IgD-negative memory B cell (primary cell): ENCODE results near the gene TNXB. TPM values are rescaled to one million over a fixed set of nuclear protein-coding genes. Genes with fewer than 3 reads are reported as not detected.

Source experiments
- H3K27ac Mint-ChIP-seq, 3 donors: one replicate each; pipeline ENCODE4 v1.8.0; 2020 to 2022; ENCODE audit warnings: mild to moderate bottlenecking in 3 of 3, mixed read lengths in 3 of 3, moderate library complexity in 1 of 3
- H3K27me3 Mint-ChIP-seq: one replicate; pipeline ENCODE4 v1.8.0; 2021; ENCODE audit warnings: mixed read lengths
- H3K36me3 Mint-ChIP-seq: one replicate; pipeline ENCODE4 v1.8.0; 2020; ENCODE audit warnings: mild to moderate bottlenecking, mixed read lengths
- H3K4me1 Mint-ChIP-seq, 3 donors: one replicate each; pipeline ENCODE4 v1.8.0; 2020 to 2022; ENCODE audit warnings: mixed read lengths in 3 of 3, mild to moderate bottlenecking in 1 of 3
- H3K4me3 Mint-ChIP-seq, 4 donors: one replicate each; pipeline ENCODE4 v1.8.0; 2020 to 2022; ENCODE audit warnings: mild to moderate bottlenecking in 4 of 4, mixed read lengths in 4 of 4, moderate library complexity in 3 of 4
- H3K9me3 Mint-ChIP-seq, 3 donors: one replicate each; pipeline ENCODE4 v1.8.0; 2020 to 2021; ENCODE audit warnings: mixed read lengths in 3 of 3, mild to moderate bottlenecking in 1 of 3
- polyA plus RNA-seq: library from polyadenylated mRNA; unstranded; fragments of 300-500 nt; fragmentation: Illumina TruSeq; gene quantifications from one replicate; pipeline ENCODE4 v1.2.3, GENCODE V29; 2021

Gene TNXB
- polyA plus RNA-seq, 1 donor from 2014 or later: 0.21 TPM

DNA sequence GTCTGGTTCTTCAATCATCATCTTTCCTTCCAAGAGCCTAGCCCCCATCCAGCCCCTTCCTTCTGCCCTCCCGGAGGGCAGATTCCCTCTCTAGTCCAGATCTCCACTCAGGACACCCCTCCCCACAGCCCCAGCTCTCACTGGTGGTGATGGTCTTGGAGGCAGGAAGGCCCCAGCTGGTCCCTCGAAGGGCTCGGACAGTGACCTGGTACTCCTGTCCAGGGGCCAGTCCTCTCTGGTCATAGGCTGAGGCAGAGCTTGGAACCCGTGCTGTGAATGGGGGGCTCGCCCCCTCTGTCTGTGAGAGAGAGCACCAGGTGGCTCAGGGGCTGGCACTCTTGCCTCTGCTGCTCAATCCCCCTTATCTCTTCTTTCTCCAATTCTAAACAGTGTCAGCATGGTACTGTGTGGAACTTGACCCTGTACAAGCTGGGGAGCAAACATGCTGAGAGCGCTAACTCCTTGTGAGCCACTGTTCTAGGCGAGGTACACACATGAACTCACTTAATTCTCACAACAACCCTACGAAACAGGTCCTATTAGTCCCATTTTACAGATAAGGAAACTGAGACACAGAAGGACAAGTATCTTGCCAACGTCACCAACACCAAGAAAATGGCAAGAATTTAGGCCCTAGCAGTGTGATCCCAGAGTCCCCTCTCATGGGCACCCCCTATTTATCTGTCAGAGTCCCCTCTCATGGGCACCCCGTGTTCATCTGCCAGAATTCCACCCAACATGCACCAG, 19.9 kb downstream of the TNXB start:
- H3K4me3 Mint-ChIP-seq: peak overlapping the region in 1 of 4 donors; percentile 38
- H3K9me3 Mint-ChIP-seq: no peaks in the 10 kb centered on the region
- H3K36me3 Mint-ChIP-seq: no peaks in the 10 kb centered on the region
- H3K27me3 Mint-ChIP-seq: peaks cover 30% of the 10 kb centered on the region
- H3K4me1 Mint-ChIP-seq: peaks cover 0 to 2% (median 0%) of the 10 kb centered on the region in 3 donors
- H3K27ac Mint-ChIP-seq: no peak overlapping the region

- no peaks in the 10 kb centered on the region for H3K36me3 Mint-ChIP-seq
- H3K4me1 Mint-ChIP-seq: peaks cover 0 to 2% (median 0%) of the 10 kb centered on the region in 3 donors
- H3K9me3 Mint-ChIP-seq: peaks cover 0 to 2% (median 0%) of the 10 kb centered on the region in 3 donors
- peak overlapping the region in 1 of 4 donors; percentile 38 for H3K4me3 Mint-ChIP-seq
- peaks cover 34% of the 10 kb centered on the region for H3K27me3 Mint-ChIP-seq
- H3K27ac Mint-ChIP-seq: no peak overlapping the region
These were observed 20.6 kb downstream of the TNXB start for GRCh38 chr6:32088487-32089049.

DNA sequence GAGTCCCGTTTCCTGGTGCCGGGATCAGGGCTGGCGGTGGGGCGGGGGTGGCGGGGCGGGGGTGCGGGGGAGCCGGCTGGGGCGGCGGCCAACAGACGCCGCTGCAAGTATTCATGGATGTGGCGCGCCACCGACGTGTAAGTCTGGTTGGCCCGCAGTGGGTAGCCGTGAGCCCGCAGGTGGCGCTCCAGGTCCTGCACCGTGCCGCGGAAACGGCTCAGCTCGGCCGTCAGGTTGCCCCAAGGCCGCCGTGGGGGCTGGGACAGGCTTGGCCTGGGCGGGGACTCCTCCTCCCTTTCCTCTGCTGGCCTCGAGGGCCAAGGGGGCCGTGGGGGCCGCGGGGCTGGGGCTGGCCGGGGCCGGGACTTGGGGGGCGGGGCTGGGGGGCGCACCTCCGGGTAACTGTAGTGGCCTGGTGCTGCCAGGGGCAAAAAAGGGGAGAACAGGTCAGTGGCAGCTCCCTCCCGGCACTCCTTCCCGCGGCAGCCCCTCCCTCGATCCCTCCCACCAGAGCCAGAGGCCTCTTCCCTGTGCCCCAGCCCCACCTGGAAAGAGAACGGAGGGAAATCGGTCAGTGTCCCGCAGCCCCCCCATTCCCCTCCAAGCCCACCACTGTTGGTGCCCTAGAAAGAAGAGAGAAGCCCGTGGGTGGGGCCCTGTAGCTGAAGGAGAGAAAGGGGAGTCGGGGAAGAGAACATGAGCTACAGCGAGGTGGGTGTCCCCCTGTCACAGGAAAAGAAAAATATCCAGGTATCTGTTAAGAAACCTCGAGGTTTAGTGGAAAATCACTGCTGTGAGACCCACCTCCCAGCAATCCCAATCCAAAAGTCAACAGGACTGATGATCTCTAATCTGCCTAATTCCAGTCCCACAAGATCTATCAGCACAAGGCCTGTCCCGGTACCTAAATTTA, 21.3 kb downstream of the TNXB start:
- peaks cover 39% of the 10 kb centered on the region for H3K27me3 Mint-ChIP-seq
- H3K4me1 Mint-ChIP-seq: peaks cover 0 to 2% (median 0%) of the 10 kb centered on the region in 3 donors
- H3K4me3 Mint-ChIP-seq: peak overlapping the region in 1 of 4 donors; percentile 42
- H3K36me3 Mint-ChIP-seq: no peaks in the 10 kb centered on the region
- H3K27ac Mint-ChIP-seq: no peak overlapping the region
- H3K9me3 Mint-ChIP-seq: peaks cover 0 to 2% (median 0%) of the 10 kb centered on the region in 3 donors

GRCh38 chr6:32086661-32087573, 22.2 kb downstream of the TNXB start:
- peaks cover 0 to 2% (median 0%) of the 10 kb centered on the region in 3 donors for H3K9me3 Mint-ChIP-seq
- H3K27me3 Mint-ChIP-seq: peaks cover 42% of the 10 kb centered on the region
- H3K36me3 Mint-ChIP-seq: no peaks in the 10 kb centered on the region
- no peak overlapping the region for H3K27ac Mint-ChIP-seq
- H3K4me1 Mint-ChIP-seq: peaks cover 0 to 2% (median 0%) of the 10 kb centered on the region in 3 donors
- peak overlapping the region in 2 of 4 donors; percentile 34 to 81 for H3K4me3 Mint-ChIP-seq

GRCh38 chr6:32085759-32086459, 23.2 kb downstream of the TNXB start:
- H3K4me3 Mint-ChIP-seq: no peak overlapping the region
- H3K4me1 Mint-ChIP-seq: peaks cover 0 to 2% (median 0%) of the 10 kb centered on the region in 3 donors
- H3K9me3 Mint-ChIP-seq: peaks cover 0 to 2% (median 0%) of the 10 kb centered on the region in 3 donors
- H3K27me3 Mint-ChIP-seq: peaks cover 43% of the 10 kb centered on the region
- H3K36me3 Mint-ChIP-seq: peaks cover under 1% of the 10 kb centered on the region
- peak overlapping the region in 1 of 3 donors; percentile 55 for H3K27ac Mint-ChIP-seq

- Mint-ChIP-seq H3K27ac (no peak overlapping the region), H3K36me3 (peaks cover 1% of the 10 kb centered on the region), H3K27me3 (peaks cover 45% of the 10 kb centered on the region), H3K4me3 (no peak overlapping the region), H3K9me3 (peaks cover 0 to 2% (median 0%) of the 10 kb centered on the region in 3 donors), H3K4me1 (peaks cover 0 to 2% (median 0%) of the 10 kb centered on the region in 3 donors)
These were observed 24.4 kb downstream of the TNXB start for GRCh38 chr6:32084780-32085179.

DNA sequence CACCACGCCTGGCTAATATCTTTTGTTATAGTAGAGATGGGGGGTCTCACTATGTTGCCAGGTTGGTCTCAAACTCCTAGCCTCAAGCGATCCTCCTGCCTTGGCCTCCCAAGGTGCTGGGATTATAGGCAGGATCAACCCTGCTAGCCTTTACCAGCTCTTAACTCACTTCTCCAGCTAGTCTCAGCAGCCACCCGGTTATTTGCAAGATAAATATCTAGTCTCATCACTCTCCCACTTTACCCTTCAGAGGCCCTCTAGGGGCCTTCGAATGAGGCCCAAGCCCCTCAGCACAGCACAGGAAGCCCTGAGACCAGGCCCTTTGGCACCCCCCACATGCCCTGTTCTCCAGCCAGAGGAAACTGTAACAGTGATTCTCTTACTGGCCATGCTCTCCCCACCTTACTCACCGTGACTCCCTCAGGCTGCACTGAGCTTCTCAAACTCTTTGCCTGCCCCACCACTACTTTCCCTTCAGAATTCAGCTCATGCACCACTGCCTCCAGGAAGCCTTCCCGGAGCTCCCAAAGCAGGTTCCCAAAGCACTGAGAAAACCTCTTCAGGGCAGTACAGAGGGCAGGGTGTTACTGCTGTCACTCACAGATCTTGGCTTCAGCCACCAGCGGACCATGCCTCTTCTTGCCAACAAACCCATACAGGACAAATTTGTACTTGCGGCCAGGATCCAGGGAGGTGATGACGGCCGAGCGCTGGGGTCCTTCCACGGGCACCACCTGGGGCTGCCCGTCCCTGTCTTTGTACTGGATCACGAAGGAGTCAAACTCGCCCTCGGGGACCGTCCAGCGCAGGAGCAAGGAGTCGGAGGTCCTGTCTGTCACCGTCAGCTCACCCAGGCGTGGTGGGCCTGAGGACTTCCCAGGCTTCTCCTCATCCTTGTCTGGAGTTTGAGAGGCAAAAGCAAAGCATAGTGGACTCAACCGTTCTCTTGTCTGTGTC, 25.0 kb downstream of the TNXB start:
- H3K4me1 Mint-ChIP-seq: peaks cover 0 to 2% (median 0%) of the 10 kb centered on the region in 3 donors
- H3K4me3 Mint-ChIP-seq: no peak overlapping the region
- peak overlapping the region in 1 of 3 donors; percentile 59 for H3K27ac Mint-ChIP-seq
- peaks cover 0 to 2% (median 0%) of the 10 kb centered on the region in 3 donors for H3K9me3 Mint-ChIP-seq
- peaks cover 45% of the 10 kb centered on the region for H3K27me3 Mint-ChIP-seq
- H3K36me3 Mint-ChIP-seq: peaks cover 1% of the 10 kb centered on the region

- no peak overlapping the region for H3K4me3 Mint-ChIP-seq
- H3K9me3 Mint-ChIP-seq: peaks cover 0 to 2% (median 0%) of the 10 kb centered on the region in 3 donors
- H3K4me1 Mint-ChIP-seq: peaks cover 0 to 2% (median 0%) of the 10 kb centered on the region in 3 donors
- peaks cover 45% of the 10 kb centered on the region for H3K27me3 Mint-ChIP-seq
- peaks cover 1% of the 10 kb centered on the region for H3K36me3 Mint-ChIP-seq
- H3K27ac Mint-ChIP-seq: no peak overlapping the region
These were observed 26.2 kb downstream of the TNXB start for GRCh38 chr6:32082935-32083334.

- peaks cover 0 to 2% (median 0%) of the 10 kb centered on the region in 3 donors for H3K4me1 Mint-ChIP-seq
- no peak overlapping the region for H3K4me3 Mint-ChIP-seq
- no peak overlapping the region for H3K27ac Mint-ChIP-seq
- H3K9me3 Mint-ChIP-seq: peaks cover 0 to 2% (median 0%) of the 10 kb centered on the region in 3 donors
- peaks cover 2% of the 10 kb centered on the region for H3K36me3 Mint-ChIP-seq
- peaks cover 45% of the 10 kb centered on the region for H3K27me3 Mint-ChIP-seq
These were observed 26.7 kb downstream of the TNXB start for GRCh38 chr6:32082478-32082877.

DNA sequence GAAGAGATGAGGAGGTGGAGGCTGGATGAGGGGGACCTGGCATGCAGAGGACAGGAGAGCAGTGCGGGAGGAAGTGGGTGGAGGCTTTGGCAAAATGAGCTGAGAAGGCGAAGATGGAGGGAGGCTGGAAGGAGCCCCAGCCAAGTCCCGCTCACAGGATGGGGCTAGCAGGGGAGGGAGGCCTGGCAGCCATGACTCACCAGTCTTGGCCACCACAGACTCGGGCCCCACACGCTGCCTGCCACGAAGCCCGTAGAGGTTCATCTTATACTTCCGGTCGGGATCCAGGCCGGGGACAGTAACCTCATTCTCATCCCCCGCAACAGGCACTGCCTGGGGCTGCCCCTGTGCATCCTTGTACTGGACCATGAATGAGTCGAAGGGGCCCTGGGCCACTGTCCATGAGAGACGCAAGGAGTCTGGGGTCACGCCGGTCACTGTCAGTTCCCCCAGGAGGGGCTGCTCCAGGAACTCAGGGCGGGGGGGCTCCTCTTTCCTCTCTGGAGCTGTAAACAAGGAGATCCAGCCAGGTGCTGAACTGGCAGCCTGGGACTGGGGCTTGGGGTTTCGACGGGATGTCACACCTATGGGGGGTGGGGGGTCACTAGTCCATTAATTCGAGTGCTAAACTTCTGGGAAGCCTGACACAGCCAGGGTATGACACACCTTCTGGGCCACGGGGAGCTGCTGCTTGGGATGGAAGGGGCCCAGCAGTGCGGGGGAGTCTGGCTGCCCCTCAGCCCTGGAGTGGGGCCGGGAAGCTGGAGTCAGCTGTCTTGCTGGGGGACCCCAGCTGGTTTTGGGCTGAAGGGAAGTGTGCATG, 27.8 kb downstream of the TNXB start:
- no peak overlapping the region for H3K4me3 Mint-ChIP-seq
- peaks cover 0 to 2% (median 0%) of the 10 kb centered on the region in 3 donors for H3K4me1 Mint-ChIP-seq
- H3K36me3 Mint-ChIP-seq: peaks cover 2% of the 10 kb centered on the region
- peaks cover 38% of the 10 kb centered on the region for H3K27me3 Mint-ChIP-seq
- H3K9me3 Mint-ChIP-seq: peaks cover 0 to 2% (median 0%) of the 10 kb centered on the region in 3 donors
- H3K27ac Mint-ChIP-seq: no peak overlapping the region

GRCh38 chr6:32079566-32080290, 29.4 kb downstream of the TNXB start:
- H3K27ac Mint-ChIP-seq: no peak overlapping the region
- no peaks in the 10 kb centered on the region for H3K4me1 Mint-ChIP-seq
- peaks cover 26% of the 10 kb centered on the region for H3K27me3 Mint-ChIP-seq
- H3K9me3 Mint-ChIP-seq: peaks cover 0 to 2% (median 0%) of the 10 kb centered on the region in 3 donors
- no peak overlapping the region for H3K4me3 Mint-ChIP-seq
- peaks cover 2% of the 10 kb centered on the region for H3K36me3 Mint-ChIP-seq
